HG02798 (cell line): ENCODE data around the gene DNAJB4.
"Not testable (repeated sequence)": the region's sequence is repeated elsewhere in the genome, so short reads cannot be mapped to it uniquely, and the experiment has no call there.

Experiments
- ATAC-seq: cut with Tn5 transposase; IDR thresholded peaks from one replicate; pipeline ENCODE4 v1.9.1; 2021; ENCODE audit warnings: mild to moderate bottlenecking; ENCODE audit not compliant: unreplicated experiment, poor library complexity

Gene DNAJB4

GRCh38 chr1:78004719-78005447 is at the start of gene DNAJB4:
Gene DNAJB4, plus strand, starts transcription at chr1:78004939. Its CDS starts 172 bp downstream, at chr1:78005111.
- ATAC-seq, result peak; percentile 99

DNA sequence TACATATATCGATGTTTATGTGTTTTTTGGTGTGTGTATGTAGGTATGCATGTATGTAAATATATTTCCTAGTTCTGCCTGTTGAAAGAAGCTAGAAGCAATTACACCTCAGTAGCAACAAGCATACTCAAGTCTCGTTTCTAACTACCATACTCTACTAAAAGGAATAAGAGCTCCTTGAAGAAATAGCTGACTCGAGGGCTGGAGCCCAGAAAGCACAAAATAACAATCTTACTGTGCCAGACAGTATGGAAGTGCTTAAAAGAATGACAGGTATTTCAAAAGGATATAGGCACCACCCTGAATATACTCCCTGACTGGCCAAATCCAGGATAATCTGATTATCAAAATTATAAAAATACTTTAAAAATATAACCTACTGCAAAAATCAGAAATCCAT is 49.0 kb upstream of the DNAJB4 start:
- ATAC-seq, result no peak

- no peak for ATAC-seq
These were observed 48.3 kb upstream of the DNAJB4 start for GRCh38 chr1:77956464-77956863.

DNA sequence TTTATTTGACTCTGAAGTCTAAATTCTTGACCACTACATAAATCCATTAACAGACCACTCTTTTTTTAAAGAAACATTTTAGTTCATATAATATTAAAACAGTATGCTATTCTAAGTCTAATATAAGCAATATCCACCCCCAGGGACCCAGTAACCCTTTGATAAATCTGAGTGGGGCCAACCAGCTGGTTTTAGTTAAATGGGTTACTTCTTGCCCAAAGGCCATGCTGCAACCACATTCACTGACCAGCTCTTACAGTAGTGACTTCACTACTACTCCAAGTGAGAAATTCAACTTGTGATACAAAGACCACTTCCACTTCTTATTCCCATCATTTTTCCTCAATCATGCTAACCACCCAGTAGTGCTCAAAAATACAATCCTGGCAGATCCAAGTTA is 46.3 kb upstream of the DNAJB4 start:
- ATAC-seq, result no peak

DNA sequence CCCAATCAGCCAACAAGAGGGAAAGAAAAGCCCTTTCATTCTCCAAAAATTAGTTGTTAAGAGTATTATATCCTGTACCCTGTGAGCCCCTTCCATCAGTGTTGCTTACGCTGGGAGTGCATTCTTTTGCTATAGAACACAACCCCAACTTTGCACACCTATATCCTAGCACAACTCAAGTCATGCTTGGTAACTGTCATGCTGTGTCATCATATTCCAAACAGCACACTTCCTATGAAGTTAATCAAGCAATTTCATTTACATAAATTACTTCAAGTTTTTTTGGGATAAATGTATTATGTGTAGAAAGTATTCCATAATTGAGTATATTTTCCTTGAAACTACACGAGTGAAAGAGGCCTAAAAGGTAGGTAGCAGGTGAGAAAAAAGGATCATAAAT is 45.9 kb upstream of the DNAJB4 start:
- no peak for ATAC-seq

DNA sequence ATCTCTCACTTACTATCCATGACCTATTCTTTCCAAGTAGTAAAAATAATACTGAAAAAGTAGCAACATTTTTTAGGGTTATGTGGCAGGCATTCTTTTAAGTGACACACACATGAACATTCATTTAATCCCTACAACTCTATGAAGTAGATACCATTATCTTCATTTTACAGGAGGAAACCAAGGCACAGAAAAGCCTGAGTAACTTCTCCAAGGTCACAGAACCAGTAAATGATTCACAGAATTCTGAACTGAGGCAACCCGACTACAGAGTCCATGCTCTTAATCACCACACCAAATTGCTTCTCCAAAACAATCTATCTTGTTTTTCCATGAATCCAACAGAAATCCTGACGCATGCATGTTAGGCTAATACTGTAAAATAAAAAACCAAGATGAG is 43.3 kb upstream of the DNAJB4 start:
- ATAC-seq, result no peak

- ATAC-seq, result no peak
These were observed 38.4 kb upstream of the DNAJB4 start for GRCh38 chr1:77966291-77966690.

DNA sequence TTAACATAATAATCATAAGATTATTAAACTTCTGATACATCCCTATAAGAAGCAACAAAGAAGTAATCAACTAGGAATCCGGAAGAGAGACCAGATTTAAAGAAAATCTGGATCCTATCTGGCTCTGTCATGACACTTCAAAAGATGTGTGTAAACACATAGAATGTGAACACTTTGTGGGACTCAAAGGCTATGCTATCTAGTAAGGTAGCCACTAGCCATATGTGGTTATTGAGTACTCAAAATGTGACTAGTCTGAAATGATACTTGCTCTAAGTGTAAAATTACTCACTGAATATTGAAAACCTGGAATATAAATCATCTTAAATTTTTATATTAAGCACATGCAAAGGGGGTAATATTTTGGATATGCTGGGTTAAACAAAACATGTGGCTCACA is 34.5 kb upstream of the DNAJB4 start:
- no peak for ATAC-seq

DNA sequence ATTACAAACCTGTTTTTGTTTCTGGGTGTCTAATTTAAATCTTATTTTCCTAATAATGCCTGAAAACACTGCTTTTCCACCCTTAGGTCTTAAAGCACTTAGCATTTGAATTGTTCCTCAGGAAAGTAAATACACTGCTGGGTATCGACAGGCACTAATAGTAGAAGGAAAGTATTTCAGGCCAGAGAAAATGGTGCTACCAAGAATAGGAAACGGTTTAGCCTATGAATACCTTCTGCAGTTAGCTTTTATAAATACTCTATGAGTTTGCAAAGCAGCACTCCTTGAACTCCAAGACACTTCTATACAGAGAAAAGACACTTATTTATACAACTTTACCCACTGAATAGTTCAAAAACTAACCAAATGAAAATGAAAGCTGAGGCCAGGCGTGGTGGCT is 32.7 kb upstream of the DNAJB4 start:
- no peak for ATAC-seq

DNA sequence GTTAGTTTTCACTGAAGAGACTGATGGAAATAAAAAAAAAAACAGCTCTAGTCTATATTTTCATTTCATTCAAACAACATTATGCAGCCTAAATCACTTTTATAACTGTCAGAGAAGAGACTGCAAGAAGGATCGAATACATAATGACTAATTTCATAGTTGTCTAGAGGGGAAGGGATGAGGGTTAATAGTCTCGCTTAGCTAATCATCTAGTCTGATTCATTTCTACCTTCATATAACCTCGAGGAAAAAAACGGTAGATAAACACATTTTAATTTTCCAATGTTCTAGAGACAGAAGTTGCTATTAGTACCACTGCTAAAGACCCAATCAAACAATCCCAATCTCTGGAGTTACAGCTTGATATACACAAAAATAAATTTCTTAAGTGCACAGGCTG is 29.4 kb upstream of the DNAJB4 start:
- no peak for ATAC-seq

GRCh38 chr1:77975907-77976306 is 28.8 kb upstream of the DNAJB4 start:
- no peak for ATAC-seq

- no peak for ATAC-seq
These were observed 28.2 kb upstream of the DNAJB4 start for GRCh38 chr1:77976433-77977076.

GRCh38 chr1:77977989-77978292 is 26.8 kb upstream of the DNAJB4 start:
- ATAC-seq, result no peak

- ATAC-seq, result peak; percentile 76
These were observed 26.3 kb upstream of the DNAJB4 start for GRCh38 chr1:77978293-77978968.

DNA sequence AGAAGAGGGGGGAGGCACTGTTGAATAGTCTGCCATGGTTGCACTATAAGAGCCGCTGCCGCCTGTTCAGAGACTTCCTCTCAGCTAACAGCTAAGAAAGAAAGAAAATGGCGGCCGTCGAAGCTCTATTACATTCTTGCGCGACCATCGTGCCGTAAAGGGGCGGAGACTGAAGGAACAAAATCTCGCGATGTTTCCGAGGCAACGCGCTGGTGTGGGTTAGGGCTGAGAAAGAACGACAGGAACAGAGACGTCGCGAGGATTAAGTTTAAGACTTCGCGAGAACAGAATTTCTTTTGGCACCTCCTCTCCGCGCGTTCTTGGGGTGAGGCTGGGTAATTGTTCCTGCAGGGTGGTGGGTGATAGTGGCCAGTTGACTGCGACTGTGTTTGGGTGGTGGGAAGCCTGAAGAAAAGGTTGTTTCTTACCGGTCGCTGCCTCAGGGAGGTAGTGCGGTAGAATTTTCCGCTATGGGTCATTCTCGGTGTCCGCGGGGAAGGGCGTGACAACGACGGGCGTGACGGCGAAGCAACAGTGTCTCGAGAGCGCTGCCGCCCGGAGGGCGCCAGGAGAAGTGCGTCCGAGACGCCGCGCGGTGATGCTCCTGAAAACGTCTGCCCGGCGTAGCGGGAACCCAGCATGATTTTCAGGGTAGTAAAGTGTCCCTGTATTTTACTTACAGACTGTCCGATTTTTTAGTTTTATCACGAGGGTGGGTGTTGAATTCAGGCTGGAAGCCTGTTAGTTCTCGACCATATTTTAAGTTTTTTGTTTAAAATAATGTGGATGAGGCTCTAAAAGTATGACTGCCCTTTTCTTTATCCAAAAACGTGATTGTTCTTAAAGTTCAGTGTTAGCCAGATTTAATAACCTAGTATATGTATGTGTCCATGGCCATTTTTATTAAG is 25.5 kb upstream of the DNAJB4 start, which contains the start of gene FUBP1:
Gene FUBP1 (minus strand): TSS at position 104 of the 908 bp plus-strand sequence. CDS start 68 bp downstream, at position 36.
- ATAC-seq, result peak; percentile 81

GRCh38 chr1:77983352-77983996 is 21.3 kb upstream of the DNAJB4 start:
- ATAC-seq, result not testable (repeated sequence)

DNA sequence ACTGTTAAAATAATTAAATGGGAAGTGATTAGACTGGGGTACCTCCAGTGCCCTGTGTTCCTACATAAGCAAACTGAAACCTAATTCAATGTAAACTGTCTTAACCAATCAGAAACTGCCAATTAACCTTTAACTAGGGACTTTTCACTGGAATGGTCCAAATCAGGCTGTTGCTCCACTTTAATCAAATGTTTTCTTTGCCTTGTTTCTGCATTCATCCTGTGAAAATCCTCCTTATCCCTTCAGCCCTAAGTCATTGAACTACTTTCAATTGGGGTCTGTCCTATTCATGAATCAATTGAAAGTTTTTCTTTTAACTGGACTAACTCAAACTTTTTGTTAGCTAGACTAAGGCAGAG is 20.8 kb upstream of the DNAJB4 start:
- ATAC-seq, result no peak

- ATAC-seq, result no peak
These were observed 20.1 kb upstream of the DNAJB4 start for GRCh38 chr1:77984629-77985028.

DNA sequence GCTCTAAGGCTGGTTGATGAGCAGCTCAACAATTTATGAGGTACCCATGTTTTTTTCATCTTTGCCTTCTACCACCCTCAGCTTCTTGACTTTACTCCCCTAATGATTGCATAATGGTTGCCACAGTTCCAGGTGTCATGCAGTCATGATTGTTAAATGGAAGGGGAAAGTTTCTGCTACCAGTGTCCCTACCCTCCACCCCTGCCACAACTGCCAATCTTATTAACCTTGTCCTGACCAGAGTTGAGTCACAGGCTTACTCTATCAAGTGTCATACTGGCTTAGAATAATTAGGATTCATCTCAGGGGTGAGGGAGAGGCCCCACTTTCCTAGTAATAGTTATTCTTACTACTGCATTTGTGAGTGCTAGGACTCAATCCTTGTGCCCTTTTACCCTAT is 17.9 kb upstream of the DNAJB4 start:
- ATAC-seq, result peak; percentile 19

DNA sequence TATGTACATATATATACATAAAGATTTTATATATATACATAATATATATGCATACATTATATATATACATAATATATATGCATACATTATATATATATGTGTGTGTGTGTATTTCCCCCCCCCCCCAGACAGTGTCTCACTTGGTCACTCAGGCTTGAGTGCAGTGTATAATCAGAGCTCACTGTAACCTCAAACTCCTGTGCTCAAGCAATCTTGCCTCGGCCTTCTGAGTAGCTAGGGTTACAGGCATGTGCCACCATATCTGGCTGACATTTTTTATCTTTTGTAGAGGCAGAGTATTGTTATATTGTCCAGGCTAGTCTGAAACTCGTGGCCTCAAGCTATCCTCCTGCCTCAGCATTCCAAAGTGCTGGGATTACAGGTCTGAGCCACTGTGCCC is 16.8 kb upstream of the DNAJB4 start:
- ATAC-seq, result no peak
